Neural cell (in vitro differentiated cells): ENCODE results near the gene BBS4.

Experiments
- CTCF ChIP-seq: fragments of 450-650 bp; IDR thresholded peaks from 2 replicates; pipeline ENCODE4 v1.5.1; 2014; ENCODE audit warnings: antibody characterized with exemption, mild to moderate bottlenecking, moderate library complexity; ENCODE audit not compliant: poor library complexity, severe bottlenecking
- EP300 ChIP-seq: fragments of 450-650 bp; conservative IDR thresholded peaks from 2 replicates; pipeline ENCODE4 v1.6.1; 2014; ENCODE audit warnings: antibody characterized with exemption, mild to moderate bottlenecking, moderate library complexity; ENCODE audit not compliant: poor library complexity, severe bottlenecking

GRCh38 chr15:72786676-72787345 is 100.8 kb downstream of the BBS4 start:
- TF ChIP-seq EP300 (no peak), CTCF (no peak)
